A549 (cell line): ENCODE data around the gene ABHD1. TPM values are rescaled to one million over a fixed set of nuclear protein-coding genes. Genes with fewer than 3 reads are reported as not detected.

ENCODE experiments used
- ATAC-seq, 2 experiments: fragments of 200-7000 bp in 1 of 2; fragments of >200 bp in 1 of 2; cut with Nextera tagmentation in 1 of 2; cut with Tn5 transposase in 1 of 2; 3 replicates each; pipeline versions ENCODE4 v1.8.0 to v1.9.1; 2018 to 2020; ENCODE audit warnings: mild to moderate bottlenecking in 1 of 2, moderate library complexity in 1 of 2
- CTCF ChIA-PET: fragments of 300-600 bp; sonication (Branson Sonifier 250); formaldehyde crosslinking; extraction: SDS; loops from one replicate; lab custom pipeline; 2021; ENCODE audit warnings: antibody characterized with exemption, inconsistent platforms; lab: Yijun Ruan, JAX
- POLR2A ChIA-PET: fragments of 350-600 bp; formaldehyde crosslinking; extraction: SDS; loops from one replicate; lab custom pipeline; 2021; ENCODE audit warnings: antibody characterized with exemption, inconsistent platforms; lab: Yijun Ruan, JAX
- DNase-seq, 2 experiments: peaks; one replicate each; pipeline versions ENCODE4 v3.0.0 to v3.0.0-alpha.2; 2011 to 2016; ENCODE audit warnings: low read depth in 1 of 2, low spot score in 1 of 2
- FAIRE-seq: peaks from 2 replicates; lab custom pipeline; 2011; peaks lifted over from hg19 to GRCh38; lab: Jason Lieb, UNC
- H3K27ac ChIP-seq, 2 experiments: fragments of >200 bp; sonication (Bioruptor Twin); formaldehyde crosslinking; 3 replicates each; pipeline ENCODE4 v1.5.1; 2016 to 2017
- H3K4me1 ChIP-seq: fragments of >200 bp; sonication (Bioruptor Twin); formaldehyde crosslinking; 3 replicates; pipeline ENCODE4 v1.6.1; 2016
- H3K4me2 ChIP-seq: fragments of >200 bp; sonication (Bioruptor Twin); formaldehyde crosslinking; 3 replicates; pipeline ENCODE4 v1.6.1; 2016
- H3K4me3 ChIP-seq: fragments of >200 bp; sonication (Bioruptor Twin); formaldehyde crosslinking; 3 replicates; pipeline ENCODE4 v1.5.1; 2016
- H3K9me3 ChIP-seq: fragments of >200 bp; sonication (Bioruptor Twin); formaldehyde crosslinking; 3 replicates; pipeline ENCODE4 v1.6.1; 2016
- BHLHE40 ChIP-seq: IDR thresholded peaks from 2 replicates; pipeline ENCODE4 v1.6.1; 2012; ENCODE audit warnings: low read depth, low read length, inconsistent platforms
- CBX8 ChIP-seq: fragments of 200-600 bp; sonication (generic); IDR thresholded peaks from 2 replicates; pipeline ENCODE4 v1.6.1; 2016
- CEBPB ChIP-seq, 2 experiments: fragments of >200 bp in 1 of 2; sonication (Bioruptor Twin) in 1 of 2; formaldehyde crosslinking in 1 of 2; IDR thresholded peaks; 2 replicates each; pipeline ENCODE4 v1.6.1; 2012 to 2016
- CHD4 ChIP-seq: fragments of 200-600 bp; sonication (generic); IDR thresholded peaks from 2 replicates; pipeline ENCODE4 v1.6.1; 2016; ENCODE audit warnings: antibody characterized with exemption, mild to moderate bottlenecking, borderline replicate concordance
- EHF ChIP-seq: fragments of 250-450 bp; sonication (Bioruptor Pico); IDR thresholded peaks from 2 replicates; pipeline ENCODE4 v1.5.0; 2020; ENCODE audit warnings: mild to moderate bottlenecking
- ELK1 ChIP-seq: fragments of 150-350 bp; IDR thresholded peaks from 2 replicates; pipeline ENCODE4 v1.6.1; 2014; ENCODE audit warnings: low read depth, mild to moderate bottlenecking, low read length
- ESRRA ChIP-seq: fragments of 150-350 bp; IDR thresholded peaks from 2 replicates; pipeline ENCODE4 v1.6.1; 2014; ENCODE audit warnings: mild to moderate bottlenecking, low read length, borderline replicate concordance
- FOSL2 ChIP-seq, 2 experiments: fragments of 450-650 bp in 1 of 2; fragments of >200 bp in 1 of 2; sonication (Bioruptor Twin) in 1 of 2; formaldehyde crosslinking; IDR thresholded peaks; 2 replicates each; pipeline versions ENCODE4 v1.5.0 to v1.6.1; 2016 to 2020; ENCODE audit warnings: mild to moderate bottlenecking in 1 of 2, moderate library complexity in 1 of 2
- GATA3 ChIP-seq: IDR thresholded peaks from 2 replicates; pipeline ENCODE4 v1.6.1; 2012; ENCODE audit warnings: borderline replicate concordance
- HDAC2 ChIP-seq: fragments of 200-600 bp; sonication (generic); IDR thresholded peaks from 2 replicates; pipeline ENCODE4 v1.6.1; 2016
- HEYL ChIP-seq: fragments of 250-450 bp; sonication (Bioruptor Pico); IDR thresholded peaks from 2 replicates; pipeline ENCODE4 v1.8.0; 2021; ENCODE audit warnings: mild to moderate bottlenecking, moderate library complexity
- HMGXB4 ChIP-seq: fragments of 250-450 bp; sonication (Bioruptor Pico); IDR thresholded peaks from 2 replicates; pipeline ENCODE4 v1.5.0; 2021; ENCODE audit warnings: mild to moderate bottlenecking, moderate library complexity, borderline replicate concordance
- HOXA7 ChIP-seq: fragments of 250-450 bp; sonication (Bioruptor Pico); IDR thresholded peaks from 2 replicates; pipeline ENCODE4 v1.5.0; 2020; ENCODE audit warnings: mild to moderate bottlenecking, moderate library complexity
- JUN ChIP-seq, 2 experiments: fragments of >200 bp; sonication (Bioruptor Twin); formaldehyde crosslinking; IDR thresholded peaks; 2 replicates in 1 of 2; 3 replicates in 1 of 2; pipeline ENCODE4 v1.6.1; 2016 to 2017
- MAFK ChIP-seq: fragments of 450-650 bp; IDR thresholded peaks from 2 replicates; pipeline ENCODE4 v1.6.1; 2014; ENCODE audit not compliant: partially characterized antibody
- MAX ChIP-seq: IDR thresholded peaks from 2 replicates; pipeline ENCODE4 v1.6.1; 2012
- NR3C1 ChIP-seq: fragments of >200 bp; sonication (Bioruptor Twin); formaldehyde crosslinking; IDR thresholded peaks from 3 replicates; pipeline ENCODE4 v1.6.1; 2017
- PBX3 ChIP-seq: IDR thresholded peaks from 2 replicates; pipeline ENCODE4 v1.6.1; 2012
- POLR2A ChIP-seq: IDR thresholded peaks from 2 replicates; pipeline ENCODE4 v1.6.1; 2012; ENCODE audit warnings: mild to moderate bottlenecking, low read length
- POLR2AphosphoS2 ChIP-seq: conservative IDR thresholded peaks from 2 replicates; pipeline ENCODE4 v1.6.1; 2012; ENCODE audit warnings: low read length, improper control_type of control experiment, inconsistent platforms
- RAD21 ChIP-seq, 2 experiments: fragments of >200 bp in 1 of 2; sonication (Bioruptor Twin) in 1 of 2; formaldehyde crosslinking in 1 of 2; IDR thresholded peaks in 1 of 2; conservative IDR thresholded peaks in 1 of 2; 2 replicates in 1 of 2; 3 replicates in 1 of 2; pipeline ENCODE4 v1.6.1; 2012 to 2018; ENCODE audit warnings: inconsistent platforms in 1 of 2
- RARB ChIP-seq: fragments of 250-450 bp; sonication (Bioruptor Pico); IDR thresholded peaks from 2 replicates; pipeline ENCODE4 v1.8.0; 2021; ENCODE audit warnings: mild to moderate bottlenecking, moderate library complexity
- RNF2 ChIP-seq: fragments of 200-600 bp; sonication (generic); IDR thresholded peaks from 2 replicates; pipeline ENCODE4 v1.6.1; 2016; ENCODE audit warnings: low read depth, mild to moderate bottlenecking, antibody characterized with exemption, moderate library complexity, borderline replicate concordance
- SREBF2 ChIP-seq: fragments of 450-650 bp; IDR thresholded peaks from 2 replicates; pipeline ENCODE4 v1.6.1; 2014; ENCODE audit warnings: mild to moderate bottlenecking, moderate library complexity
- TP53 ChIP-seq: fragments of 250-450 bp; sonication (Bioruptor Pico); IDR thresholded peaks from 2 replicates; pipeline ENCODE4 v1.5.0; 2021; ENCODE audit warnings: mild to moderate bottlenecking, moderate library complexity
- WGBS: methylation state at CpG from one replicate; pipeline ENCODE4 v1.1.6; 2017; ENCODE audit errors: missing lambda C conversion rate; 5-methylcytosine and 5-hydroxymethylcytosine counted together
- polyA plus RNA-seq, 4 experiments: library from polyadenylated mRNA; depleted of rRNA in 3 of 4; stranded (reverse); fragments of >200 nt; fragmentation: RNase III in 1 of 4; extraction: RNeasy Plus Mini Kit Qiagen cat#74134 plus additional on column Dnase treatment in 1 of 4; gene quantifications; 2 replicates in 3 of 4; 3 replicates in 1 of 4; pipeline ENCODE4 v1.2.3, GENCODE V29; 2011 to 2017

ABHD1 gene
- polyA plus RNA-seq, 2 of the 4 experiments (the other 2 are of a cell fraction): 0.96 to 1.9 TPM

GRCh38 chr2:27164960-27165763 lies 41.5 kb downstream of the ABHD1 start (continued):
- TF ChIP-seq GATA3: no peak
- TF ChIP-seq SREBF2: no peak
- no peak for TF ChIP-seq POLR2AphosphoS2
- TF ChIP-seq TP53 (CRISPR knock-in tag): no peak

- TF ChIP-seq EHF: no peak
- TF ChIP-seq RARB (CRISPR knock-in tag): no peak
- no peak for TF ChIP-seq BHLHE40
- no peak for TF ChIP-seq POLR2A
- no peak for TF ChIP-seq ESRRA
- no peak for TF ChIP-seq HMGXB4
- TF ChIP-seq TP53 (CRISPR knock-in tag): no peak
- TF ChIP-seq FOSL2 (IDR thresholded peaks at IDR 0.05): no peak
- TF ChIP-seq FOSL2 (CRISPR knock-in tag; IDR thresholded peaks at IDR 0.05): no peak
- TF ChIP-seq HOXA7: no peak
- no peaks in the 10 kb centered on the region for H3K4me1 ChIP-seq
- DNase-seq (no peak), ATAC-seq (no peak), FAIRE-seq (no peak)
- no peak overlapping the region; the same call in 2 of the 3 replicates for H3K4me2 ChIP-seq
- H3K27ac ChIP-seq: no peak overlapping the region
- ChIA-PET CTCF (interaction anchor here (0.6 to 4.4 kb wide), 43 partner anchors 8 to 228 kb away, joined by 3 to 36 read pairs (median 6); partner anchors contain the start of genes ABHD1, PREB, PRR30 and TCF23), POLR2A (interaction anchor here (0.6 kb wide), 2 partner anchors 109 to 1555 kb away, joined by 3 to 9 read pairs; no protein-coding TSS in a partner anchor)
- 73% methylated on average over 6 of the region's 6 CpGs for WGBS
- H3K4me3 ChIP-seq: no peak overlapping the region
- no peaks in the 10 kb centered on the region for H3K9me3 ChIP-seq
Measured at GRCh38 chr2:27170581-27171337, 47.1 kb downstream of the ABHD1 start.

GRCh38 chr2:27171351-27171848 lies 47.8 kb downstream of the ABHD1 start:
- POLR2A ChIA-PET: interaction anchor here (0.6 kb wide), 2 partner anchors 108 to 1555 kb away, joined by 3 to 9 read pairs; no protein-coding TSS in a partner anchor

GRCh38 chr2:27174638-27175037 lies 51.0 kb downstream of the ABHD1 start:
- WGBS: 49% methylated on average over 6 of the region's 6 CpGs
- POLR2A ChIA-PET: no interaction called here
- ATAC-seq (peak; percentile 46 to 55; a peak in 4 of 6 replicates), FAIRE-seq (no peak), DNase-seq (no peak)
- Histone ChIP-seq H3K4me2 (no peak overlapping the region), H3K27ac (no peak overlapping the region), H3K9me3 (no peaks in the 10 kb centered on the region), H3K4me1 (no peaks in the 10 kb centered on the region), H3K4me3 (no peak overlapping the region)
- CTCF ChIA-PET: interaction anchor here (0.7 to 1.4 kb wide), 6 partner anchors 13 to 128 kb away, joined by 3 to 6 read pairs (median 3); no protein-coding TSS in a partner anchor
- TF ChIP-seq HEYL (CRISPR knock-in tag) (no peak), ELK1 (no peak), HDAC2 (no peak), MAFK (no peak), CEBPB (IDR thresholded peaks at IDR 0.05) (no peak), NR3C1 (no peak), RNF2 (no peak), JUN (IDR thresholded peaks at IDR 0.05) (no peak), CHD4 (no peak), MAX (no peak), SREBF2 (no peak), POLR2A (no peak), CBX8 (no peak), PBX3 (no peak), ESRRA (no peak), RAD21 (conservative IDR thresholded peaks at IDR 0.05 in 1 of 2, IDR thresholded peaks at IDR 0.05 in 1 of 2) (no peak)

More at GRCh38 chr2:27171351-27171848, 47.8 kb downstream of the ABHD1 start:
- TF ChIP-seq GATA3 (no peak), CEBPB (IDR thresholded peaks at IDR 0.05) (0 out of 4 replicates have a peak, but pooled peaks of 1 of the 2 experiments have one; percentile 13)
- no peak overlapping the region for H3K4me2 ChIP-seq
- CTCF ChIA-PET: interaction anchor here (0.6 to 4.4 kb wide), 17 partner anchors 10 to 210 kb away, joined by 3 to 36 read pairs (median 8); partner anchors contain the start of genes ABHD1 and TRIM54
- H3K27ac ChIP-seq: no peak overlapping the region
- H3K9me3 ChIP-seq: no peaks in the 10 kb centered on the region
- no peak for ATAC-seq
- no peak overlapping the region for H3K4me3 ChIP-seq
- WGBS: 31% methylated on average over 8 of the region's 8 CpGs
- FAIRE-seq: no peak
- DNase-seq: no peak
- no peaks in the 10 kb centered on the region for H3K4me1 ChIP-seq
